ENCODE results near the gene CD81. TPM values are rescaled to one million over a fixed set of nuclear protein-coding genes. Genes with fewer than 3 reads are reported as not detected.

Gene CD81
- total RNA-seq, 1 experiment from 2014 or later, result 237 TPM

GRCh38 chr11:2397005-2397404 is 19.9 kb downstream of the CD81 start (continued):
- TF ChIP-seq AFF4 (CRISPR knock-in tag; IDR thresholded peaks at IDR 0.05; ENCODE audit: borderline replicate concordance) (no peak), ETV6 (CRISPR knock-in tag; IDR thresholded peaks at IDR 0.05) (no peak)

DNA sequence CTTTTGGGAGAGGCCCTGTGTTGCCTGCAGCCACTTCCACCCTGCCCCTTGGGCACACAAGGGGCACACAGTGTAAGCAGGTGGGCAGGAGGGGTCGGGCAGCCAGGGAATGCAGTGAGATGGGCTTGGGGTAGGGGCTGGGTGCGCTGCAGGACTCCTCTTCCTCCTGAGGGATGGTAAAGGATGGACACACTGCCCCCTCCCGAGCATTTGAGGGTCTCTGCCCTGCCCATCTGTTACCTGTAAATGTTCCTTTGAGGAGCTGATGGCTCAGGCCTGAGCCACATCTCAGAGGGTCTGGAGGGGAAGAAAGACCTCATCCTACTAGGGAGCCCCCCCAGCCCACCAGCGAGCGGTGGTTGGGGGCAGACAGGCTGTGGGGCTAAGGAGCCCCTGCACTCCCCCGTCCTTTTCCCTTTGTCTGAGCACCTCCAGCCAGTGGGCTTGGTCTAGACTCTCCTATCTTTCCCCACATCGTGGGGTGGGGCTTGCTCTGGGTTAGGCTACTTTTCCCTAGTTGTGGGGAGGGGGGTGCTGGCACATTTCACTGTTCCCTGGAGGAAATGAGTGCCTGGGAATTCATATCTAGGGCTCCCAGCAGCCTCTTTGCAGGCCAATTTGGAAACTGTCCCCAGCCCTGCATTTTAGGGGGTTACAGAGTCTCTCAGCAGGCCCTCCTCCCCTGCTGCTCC is 21.7 kb downstream of the CD81 start:
- ChIA-PET POLR2A (no interaction called here), CTCF (interaction anchor here (0.9 to 7.7 kb wide), 4 partner anchors 20 to 94 kb away, joined by 3 to 81 read pairs (median 33); no protein-coding TSS in a partner anchor)
- H3K9me3 Mint-ChIP-seq, result no peaks in the 10 kb centered on the region

DNA sequence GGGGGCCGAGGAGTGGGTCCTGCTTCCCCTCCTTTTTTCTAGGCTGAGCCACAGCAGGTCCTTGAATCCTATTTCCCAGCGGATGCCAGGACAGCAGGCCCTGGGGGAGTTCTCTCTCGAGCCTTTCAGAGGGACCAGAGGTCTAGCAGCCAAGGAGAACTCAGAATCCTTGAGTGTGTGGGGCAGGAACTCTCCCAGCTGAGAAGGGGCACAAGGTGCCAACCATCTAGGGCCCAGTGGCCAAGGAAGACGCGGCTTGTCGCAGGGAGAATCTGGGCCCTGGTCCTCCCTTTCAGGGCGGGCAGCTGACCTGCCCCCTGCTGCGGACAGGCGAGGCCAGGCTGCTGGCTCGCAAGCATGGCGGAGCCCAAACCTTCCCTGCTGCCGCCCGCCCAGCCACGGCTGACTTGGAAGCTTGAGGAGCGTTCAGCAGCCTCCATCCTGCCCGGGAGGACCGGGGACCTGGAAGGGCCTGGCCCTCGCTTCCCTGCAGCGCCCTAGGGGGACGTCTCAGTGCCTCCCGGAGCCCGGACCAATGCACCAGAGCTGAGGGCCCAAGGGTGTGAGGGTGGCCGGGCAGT is 22.5 kb downstream of the CD81 start:
- Mint-ChIP-seq H3K27me3 (ENCODE audit: low read depth) (no peaks in the 10 kb centered on the region), H3K36me3 (peaks cover 15% of the 10 kb centered on the region), H3K4me3 (peak overlapping the region; percentile 83), H3K4me1 (peaks cover 5% of the 10 kb centered on the region; the same call in 1 of the 2 replicates), H3K9me3 (no peaks in the 10 kb centered on the region), H3K27ac (no peak overlapping the region)
- ATAC-seq, result no peak
- DNase-seq (ENCODE audit: low spot score), result no peak
- TF ChIP-seq KAT7 (CRISPR knock-in tag; IDR thresholded peaks at IDR 0.05; ENCODE audit: borderline replicate concordance), result no peak
- TF ChIP-seq FOXP1 (CRISPR knock-in tag; IDR thresholded peaks at IDR 0.05; ENCODE audit: borderline replicate concordance), result no peak
- no peak for TF ChIP-seq JAZF1 (CRISPR knock-in tag; IDR thresholded peaks at IDR 0.05)
- TF ChIP-seq, protein P1, sequence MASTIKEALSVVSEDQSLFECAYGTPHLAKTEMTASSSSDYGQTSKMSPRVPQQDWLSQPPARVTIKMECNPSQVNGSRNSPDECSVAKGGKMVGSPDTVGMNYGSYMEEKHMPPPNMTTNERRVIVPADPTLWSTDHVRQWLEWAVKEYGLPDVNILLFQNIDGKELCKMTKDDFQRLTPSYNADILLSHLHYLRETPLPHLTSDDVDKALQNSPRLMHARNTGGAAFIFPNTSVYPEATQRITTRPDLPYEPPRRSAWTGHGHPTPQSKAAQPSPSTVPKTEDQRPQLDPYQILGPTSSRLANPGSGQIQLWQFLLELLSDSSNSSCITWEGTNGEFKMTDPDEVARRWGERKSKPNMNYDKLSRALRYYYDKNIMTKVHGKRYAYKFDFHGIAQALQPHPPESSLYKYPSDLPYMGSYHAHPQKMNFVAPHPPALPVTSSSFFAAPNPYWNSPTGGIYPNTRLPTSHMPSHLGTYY (CRISPR knock-in tag; IDR thresholded peaks at IDR 0.05), result no peak
- no peak for TF ChIP-seq RELA (CRISPR knock-in tag; IDR thresholded peaks at IDR 0.05; ENCODE audit: borderline replicate concordance)
- TF ChIP-seq SMAD3 (CRISPR knock-in tag; IDR thresholded peaks at IDR 0.05; ENCODE audit: borderline replicate concordance), result 0 out of 2 replicates have a peak, but pooled peaks have one; percentile 7
- TF ChIP-seq E2F5 (CRISPR knock-in tag; IDR thresholded peaks at IDR 0.05), result no peak
- no peak for TF ChIP-seq TEAD1 (CRISPR knock-in tag; IDR thresholded peaks at IDR 0.05)
- TF ChIP-seq NFATC4 (CRISPR knock-in tag; IDR thresholded peaks at IDR 0.05), result 0 out of 2 replicates have a peak, but pooled peaks have one; percentile 6
- TF ChIP-seq, protein P2, sequence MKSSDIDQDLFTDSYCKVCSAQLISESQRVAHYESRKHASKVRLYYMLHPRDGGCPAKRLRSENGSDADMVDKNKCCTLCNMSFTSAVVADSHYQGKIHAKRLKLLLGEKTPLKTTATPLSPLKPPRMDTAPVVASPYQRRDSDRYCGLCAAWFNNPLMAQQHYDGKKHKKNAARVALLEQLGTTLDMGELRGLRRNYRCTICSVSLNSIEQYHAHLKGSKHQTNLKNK (CRISPR knock-in tag; IDR thresholded peaks at IDR 0.05), result no peak
- TF ChIP-seq PREB (CRISPR knock-in tag; IDR thresholded peaks at IDR 0.05; ENCODE audit: borderline replicate concordance), result no peak
- 0 out of 2 replicates have a peak, but pooled peaks have one; percentile 9 for TF ChIP-seq NFYB (CRISPR knock-in tag; conservative IDR thresholded peaks at IDR 0.05; ENCODE audit: low read depth)
- TF ChIP-seq, protein P3, sequence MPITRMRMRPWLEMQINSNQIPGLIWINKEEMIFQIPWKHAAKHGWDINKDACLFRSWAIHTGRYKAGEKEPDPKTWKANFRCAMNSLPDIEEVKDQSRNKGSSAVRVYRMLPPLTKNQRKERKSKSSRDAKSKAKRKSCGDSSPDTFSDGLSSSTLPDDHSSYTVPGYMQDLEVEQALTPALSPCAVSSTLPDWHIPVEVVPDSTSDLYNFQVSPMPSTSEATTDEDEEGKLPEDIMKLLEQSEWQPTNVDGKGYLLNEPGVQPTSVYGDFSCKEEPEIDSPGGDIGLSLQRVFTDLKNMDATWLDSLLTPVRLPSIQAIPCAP (CRISPR knock-in tag; IDR thresholded peaks at IDR 0.05), result no peak
- CTCF ChIA-PET, result interaction anchor here (0.9 to 7.7 kb wide), 11 partner anchors 12 to 202 kb away, joined by 3 to 81 read pairs (median 7); partner anchors contain the start of gene CD81
- POLR2A ChIA-PET, result interaction anchor here (0.9 to 2.3 kb wide), 3 partner anchors 9 to 89 kb away, joined by 3 to 7 read pairs (median 6); no protein-coding TSS in a partner anchor

More for the DNA sequence above, 21.7 kb downstream of the CD81 start:
- H3K4me3 Mint-ChIP-seq, result peak overlapping the region; percentile 83
- DNase-seq (ENCODE audit: low spot score), result no peak
- peaks cover 5% of the 10 kb centered on the region; the same call in 1 of the 2 replicates for H3K4me1 Mint-ChIP-seq
- H3K36me3 Mint-ChIP-seq, result peaks cover 15% of the 10 kb centered on the region
- TF ChIP-seq TCF7 (CRISPR knock-in tag; IDR thresholded peaks at IDR 0.05; ENCODE audit: low read depth) (no peak), PREB (CRISPR knock-in tag; IDR thresholded peaks at IDR 0.05; ENCODE audit: borderline replicate concordance) (no peak), KAT7 (CRISPR knock-in tag; IDR thresholded peaks at IDR 0.05; ENCODE audit: borderline replicate concordance) (no peak), RORB (CRISPR knock-in tag; IDR thresholded peaks at IDR 0.05) (no peak), NFE2L1 (CRISPR knock-in tag; IDR thresholded peaks at IDR 0.05) (no peak), ELF4 (CRISPR knock-in tag; IDR thresholded peaks at IDR 0.05; ENCODE audit: low read depth) (no peak), FOXJ3 (CRISPR knock-in tag; IDR thresholded peaks at IDR 0.05; ENCODE audit: borderline replicate concordance) (no peak)
- ATAC-seq, result no peak
- no peaks in the 10 kb centered on the region for H3K27me3 Mint-ChIP-seq (ENCODE audit: low read depth)
- H3K27ac Mint-ChIP-seq, result peak overlapping the region; percentile 82

Data from WTC11 (cell line).